Uterus (tissue), 2 donors: ENCODE data around the gene STX11.

Source experiments
- POLR2A ChIP-seq, 2 donors: fragments of 450-650 bp; IDR thresholded peaks; one replicate each; pipeline ENCODE4 v1.6.1; 2016; ENCODE audit warnings: antibody characterized with exemption in 2 of 2, mild to moderate bottlenecking in 1 of 2, moderate library complexity in 1 of 2
- TF ChIP-seq, protein P1 (sequence below), 4 experiments: fragments of 200-600 bp in 2 of 4; fragments of 450-650 bp in 2 of 4; sonication (generic) in 2 of 4; IDR thresholded peaks; one replicate each; pipeline ENCODE4 v1.5.1; 2016 to 2019; ENCODE audit warnings: antibody characterized with exemption in 4 of 4, mild to moderate bottlenecking in 2 of 4, moderate library complexity in 1 of 4

DNA sequence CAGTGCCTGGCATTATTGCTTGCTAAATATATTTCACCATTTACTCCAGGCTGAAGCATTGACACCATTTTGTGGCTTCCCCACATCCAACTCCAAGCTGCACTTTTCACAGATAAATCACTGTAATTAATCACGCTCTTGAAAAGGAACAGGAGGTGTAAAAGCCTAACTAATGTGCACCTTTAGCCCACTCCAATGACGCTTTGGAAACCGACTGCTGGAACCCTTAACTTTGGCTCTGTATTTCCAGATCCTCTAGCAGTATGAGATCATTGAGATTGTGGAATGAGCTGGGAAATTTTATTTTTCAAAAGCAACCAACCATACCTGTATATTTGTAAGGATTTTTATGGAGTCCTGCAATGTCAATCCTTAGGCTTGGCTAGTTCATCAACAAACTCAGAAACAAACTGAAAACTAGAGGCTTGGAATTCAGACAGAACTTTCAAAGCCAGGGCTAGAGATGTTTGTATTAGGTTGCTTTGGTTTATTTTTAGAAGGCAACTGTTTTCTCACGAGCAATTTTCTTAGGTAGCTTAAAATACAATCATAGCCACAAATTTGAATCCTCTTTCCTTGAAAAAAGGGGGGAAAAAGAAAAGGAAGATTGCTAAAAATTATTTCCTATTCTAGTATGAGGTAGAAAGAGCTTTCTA, 82.0 kb downstream of the STX11 start:
- TF ChIP-seq, protein P1, sequence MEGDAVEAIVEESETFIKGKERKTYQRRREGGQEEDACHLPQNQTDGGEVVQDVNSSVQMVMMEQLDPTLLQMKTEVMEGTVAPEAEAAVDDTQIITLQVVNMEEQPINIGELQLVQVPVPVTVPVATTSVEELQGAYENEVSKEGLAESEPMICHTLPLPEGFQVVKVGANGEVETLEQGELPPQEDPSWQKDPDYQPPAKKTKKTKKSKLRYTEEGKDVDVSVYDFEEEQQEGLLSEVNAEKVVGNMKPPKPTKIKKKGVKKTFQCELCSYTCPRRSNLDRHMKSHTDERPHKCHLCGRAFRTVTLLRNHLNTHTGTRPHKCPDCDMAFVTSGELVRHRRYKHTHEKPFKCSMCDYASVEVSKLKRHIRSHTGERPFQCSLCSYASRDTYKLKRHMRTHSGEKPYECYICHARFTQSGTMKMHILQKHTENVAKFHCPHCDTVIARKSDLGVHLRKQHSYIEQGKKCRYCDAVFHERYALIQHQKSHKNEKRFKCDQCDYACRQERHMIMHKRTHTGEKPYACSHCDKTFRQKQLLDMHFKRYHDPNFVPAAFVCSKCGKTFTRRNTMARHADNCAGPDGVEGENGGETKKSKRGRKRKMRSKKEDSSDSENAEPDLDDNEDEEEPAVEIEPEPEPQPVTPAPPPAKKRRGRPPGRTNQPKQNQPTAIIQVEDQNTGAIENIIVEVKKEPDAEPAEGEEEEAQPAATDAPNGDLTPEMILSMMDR (IDR thresholded peaks at IDR 0.05) = no peak
- TF ChIP-seq POLR2A (IDR thresholded peaks at IDR 0.05) = no peak
